ENCODE measurements around the gene IL1R2. TPM values are rescaled to one million over a fixed set of nuclear protein-coding genes. Genes with fewer than 3 reads are reported as not detected.

IL1R2 gene
- total RNA-seq, 2 experiments from 2014 or later, result not detected

GRCh38 chr2:102056079-102056581 lies 64.4 kb downstream of the IL1R2 start:
- no peak for DNase-seq (ENCODE audit: low spot score)
- ChIA-PET POLR2A (no interaction called here), CTCF (ENCODE audit: unreplicated experiment) (no interaction called here)
- Histone ChIP-seq H3K4me1 (ENCODE audit: insufficient read depth, low read length, poor library complexity, severe bottlenecking) (no peaks in the 10 kb centered on the region), H3K79me2 (ENCODE audit: insufficient read depth, low read depth, low read length) (no peaks in the 10 kb centered on the region), H3K9me3 (ENCODE audit: low read length) (no peaks in the 10 kb centered on the region), H3K27ac (ENCODE audit: low read depth, low read length, poor library complexity, severe bottlenecking) (no peak overlapping the region), H3K36me3 (ENCODE audit: insufficient read depth, low read length) (no peaks in the 10 kb centered on the region), H3K4me2 (ENCODE audit: low read length) (no peak overlapping the region), H3K4me3 (ENCODE audit: low read depth, low read length, poor library complexity, severe bottlenecking) (no peak overlapping the region), H3K9me2 (ENCODE audit: insufficient read depth, low read length) (no peaks in the 10 kb centered on the region), H4K20me1 (ENCODE audit: insufficient read depth, low read length) (no peaks in the 10 kb centered on the region), H2AFZ (ENCODE audit: low read length) (no peak overlapping the region)
- TF ChIP-seq CTCF (conservative IDR thresholded peaks at IDR 0.05; ENCODE audit: low read length) (no peak), EZH2phosphoT487 (IDR thresholded peaks at IDR 0.05; ENCODE audit: borderline replicate concordance, low read depth, low read length) (no peak)
- intact Hi-C loops (cut with micrococcal nuclease; ENCODE audit: unreplicated experiment), result no loop called here
- BruUV-seq (replicated peaks), result no TSS peak

DNA sequence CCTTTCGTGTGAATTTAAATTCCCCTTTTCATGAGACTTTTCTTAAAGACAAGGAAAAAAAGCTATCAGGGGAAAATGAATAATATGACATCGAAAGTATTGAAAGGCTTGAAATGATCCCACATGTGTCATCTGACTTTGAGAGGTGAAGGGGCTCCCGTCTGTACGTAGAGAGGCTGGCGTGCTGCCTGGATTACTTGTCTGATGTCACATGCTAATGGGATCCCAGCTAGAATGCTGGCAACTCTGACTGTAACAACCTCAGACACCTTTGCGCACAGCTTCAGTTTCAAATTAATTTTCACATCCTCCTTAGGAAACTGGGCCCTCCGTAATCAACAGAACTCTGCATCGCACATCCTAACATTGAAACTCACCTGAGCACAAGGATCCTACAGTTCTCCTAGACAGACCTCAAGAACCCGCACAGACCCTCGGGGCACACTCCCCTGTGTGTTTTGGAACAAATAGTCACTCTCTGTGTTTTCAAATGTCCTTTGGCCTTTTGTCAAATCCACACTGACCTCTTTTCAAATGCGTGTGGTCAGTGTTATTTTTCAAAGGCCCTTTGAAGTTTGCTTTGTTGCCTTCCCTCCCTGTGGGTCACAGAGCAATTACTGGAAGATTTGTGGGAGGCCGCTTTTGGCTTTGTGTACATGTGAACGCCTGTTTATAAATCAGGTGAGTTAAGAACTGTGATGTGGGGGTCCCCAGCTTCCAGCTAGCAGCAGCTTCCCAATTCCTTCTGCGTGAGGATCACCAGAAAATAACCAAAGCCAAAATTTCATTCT lies 65.9 kb downstream of the IL1R2 start:
- intact Hi-C loops (cut with micrococcal nuclease; ENCODE audit: unreplicated experiment), result no loop called here
- ChIA-PET POLR2A (interaction anchor here (0.6 to 0.7 kb wide), 2 partner anchors 11 to 283 kb away, joined by 3 to 6 read pairs; no protein-coding TSS in a partner anchor), CTCF (ENCODE audit: unreplicated experiment) (no interaction called here)
- TF ChIP-seq EZH2phosphoT487 (IDR thresholded peaks at IDR 0.05; ENCODE audit: borderline replicate concordance, low read depth, low read length) (no peak), CTCF (conservative IDR thresholded peaks at IDR 0.05; ENCODE audit: low read length) (no peak)
- H3K4me3 ChIP-seq (ENCODE audit: low read depth, low read length, poor library complexity, severe bottlenecking), result no peak overlapping the region
- no peaks in the 10 kb centered on the region for H3K4me1 ChIP-seq (ENCODE audit: insufficient read depth, low read length, poor library complexity, severe bottlenecking)
- DNase-seq (ENCODE audit: low spot score), result no peak
- no peaks in the 10 kb centered on the region for H3K9me2 ChIP-seq (ENCODE audit: insufficient read depth, low read length)
- H3K27ac ChIP-seq (ENCODE audit: low read depth, low read length, poor library complexity, severe bottlenecking), result no peak overlapping the region
- no peaks in the 10 kb centered on the region for H3K36me3 ChIP-seq (ENCODE audit: insufficient read depth, low read length)
- H2AFZ ChIP-seq (ENCODE audit: low read length), result no peak overlapping the region
- H3K9me3 ChIP-seq (ENCODE audit: low read length), result no peaks in the 10 kb centered on the region
- no peaks in the 10 kb centered on the region for H3K79me2 ChIP-seq (ENCODE audit: insufficient read depth, low read depth, low read length)
- no peaks in the 10 kb centered on the region for H4K20me1 ChIP-seq (ENCODE audit: insufficient read depth, low read length)
- BruUV-seq (replicated peaks), result no TSS peak
- no peak overlapping the region for H3K4me2 ChIP-seq (ENCODE audit: low read length)

GRCh38 chr2:102058293-102058833 lies 66.6 kb downstream of the IL1R2 start:
- Histone ChIP-seq H3K4me3 (ENCODE audit: low read depth, low read length, poor library complexity, severe bottlenecking) (no peak overlapping the region), H3K9me3 (ENCODE audit: low read length) (no peaks in the 10 kb centered on the region), H3K4me1 (ENCODE audit: insufficient read depth, low read length, poor library complexity, severe bottlenecking) (no peaks in the 10 kb centered on the region), H2AFZ (ENCODE audit: low read length) (no peak overlapping the region), H3K36me3 (ENCODE audit: insufficient read depth, low read length) (no peaks in the 10 kb centered on the region), H3K4me2 (ENCODE audit: low read length) (no peak overlapping the region), H3K27ac (ENCODE audit: low read depth, low read length, poor library complexity, severe bottlenecking) (no peak overlapping the region), H3K79me2 (ENCODE audit: insufficient read depth, low read depth, low read length) (no peaks in the 10 kb centered on the region), H4K20me1 (ENCODE audit: insufficient read depth, low read length) (no peaks in the 10 kb centered on the region), H3K9me2 (ENCODE audit: insufficient read depth, low read length) (no peaks in the 10 kb centered on the region)
- intact Hi-C loops (cut with micrococcal nuclease; ENCODE audit: unreplicated experiment), result no loop called here
- ChIA-PET POLR2A (no interaction called here), CTCF (ENCODE audit: unreplicated experiment) (no interaction called here)
- TF ChIP-seq CTCF (conservative IDR thresholded peaks at IDR 0.05; ENCODE audit: low read length), result no peak
- TF ChIP-seq EZH2phosphoT487 (IDR thresholded peaks at IDR 0.05; ENCODE audit: borderline replicate concordance, low read depth, low read length), result no peak
- no TSS peak for BruUV-seq (replicated peaks)
- DNase-seq (ENCODE audit: low spot score), result no peak

All from OCI-LY7 (cell line).